ENCODE measurements around the gene IMPDH2.
"Not testable (repeated sequence)": the region's sequence is repeated elsewhere in the genome, so short reads cannot be mapped to it uniquely, and the experiment has no call there.

IMPDH2 gene

DNA sequence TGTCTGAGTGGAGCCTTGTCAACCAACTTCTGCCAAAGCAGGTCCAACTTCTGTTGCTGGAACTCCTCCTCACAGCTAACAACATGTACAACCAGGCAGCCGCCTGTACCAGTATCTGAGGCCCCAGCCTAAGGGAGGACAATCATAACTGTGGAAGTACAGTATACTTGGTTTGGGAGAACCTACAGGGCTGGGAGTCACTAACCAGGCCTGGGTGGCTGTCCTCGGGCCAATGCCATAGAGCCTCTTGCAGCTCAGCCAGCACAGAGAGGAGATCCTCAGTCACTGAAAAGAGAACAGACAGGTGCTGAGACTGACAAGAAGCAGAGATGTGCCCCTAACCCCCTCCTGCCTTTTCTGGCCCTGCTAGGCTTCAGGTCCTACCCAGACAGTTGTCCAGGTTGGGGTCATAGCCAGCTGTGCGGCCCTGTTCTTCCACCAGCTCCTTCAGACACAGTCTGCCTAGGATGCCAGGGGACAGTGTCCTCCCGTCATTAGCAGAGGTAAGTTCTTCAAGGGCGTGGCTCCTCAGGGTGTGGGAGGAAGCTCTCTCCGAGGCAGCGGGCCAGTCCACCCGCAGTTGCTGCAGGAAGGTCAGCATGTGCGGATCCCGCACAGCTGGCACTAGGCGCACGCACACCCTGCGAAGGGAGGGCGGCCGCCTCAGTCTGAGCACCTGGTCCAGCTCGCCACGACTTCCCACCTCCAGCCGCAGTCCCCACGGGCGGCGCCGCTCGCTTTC is 11.8 kb downstream of the IMPDH2 start:
- DNase-seq, result peak in 1 of 2 experiments; percentile 57

DNA sequence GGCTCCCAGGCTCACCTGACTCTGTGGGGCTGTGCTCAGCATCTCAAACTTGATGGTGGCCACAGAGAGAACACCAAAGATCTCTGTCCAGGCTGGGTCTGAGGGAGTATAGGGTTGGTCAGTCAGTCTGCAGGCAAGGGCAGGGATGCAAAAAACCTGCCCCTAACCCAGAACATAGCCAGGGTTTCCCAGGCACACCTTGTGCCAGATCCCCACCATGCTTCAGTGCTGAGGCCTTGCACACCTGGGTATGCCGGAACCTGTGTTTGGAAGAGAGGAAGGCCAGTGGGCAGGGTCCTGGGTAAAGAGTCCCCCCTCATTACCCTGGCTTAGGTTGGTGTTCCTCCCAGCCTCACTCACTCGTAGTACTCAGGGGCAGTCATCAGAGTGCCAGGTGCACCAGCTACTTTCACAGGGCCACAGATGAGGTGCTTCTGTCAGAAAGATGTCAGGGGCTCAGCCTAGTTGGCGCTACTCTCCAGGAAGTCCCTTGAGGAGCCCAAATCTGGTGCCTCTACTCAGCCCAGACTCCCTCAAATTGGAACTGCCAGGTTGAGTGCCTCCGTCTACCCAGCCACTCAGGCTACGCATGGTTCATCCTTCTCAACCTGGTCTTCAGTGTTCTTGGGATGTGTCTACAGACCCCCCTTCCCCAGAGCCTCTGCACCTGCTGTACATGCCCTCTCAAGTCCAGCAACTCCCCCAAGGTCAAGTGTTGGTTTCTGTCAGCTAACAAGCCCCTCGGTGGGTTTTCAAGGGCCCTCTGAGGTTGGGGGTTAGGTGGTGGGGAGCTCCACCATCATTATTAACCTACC is 12.6 kb downstream of the IMPDH2 start:
- DNase-seq, result no peak
- TF ChIP-seq POLR2A (IDR thresholded peaks at IDR 0.05; ENCODE audit: low read length) (no peak), GATA1 (IDR thresholded peaks at IDR 0.05; ENCODE audit: low read depth, low read length) (no peak)

More for the DNA sequence above, 11.8 kb downstream of the IMPDH2 start:
- TF ChIP-seq GATA1 (IDR thresholded peaks at IDR 0.05; ENCODE audit: low read depth, low read length) (no peak), POLR2A (IDR thresholded peaks at IDR 0.05; ENCODE audit: low read length) (no peak)

DNA sequence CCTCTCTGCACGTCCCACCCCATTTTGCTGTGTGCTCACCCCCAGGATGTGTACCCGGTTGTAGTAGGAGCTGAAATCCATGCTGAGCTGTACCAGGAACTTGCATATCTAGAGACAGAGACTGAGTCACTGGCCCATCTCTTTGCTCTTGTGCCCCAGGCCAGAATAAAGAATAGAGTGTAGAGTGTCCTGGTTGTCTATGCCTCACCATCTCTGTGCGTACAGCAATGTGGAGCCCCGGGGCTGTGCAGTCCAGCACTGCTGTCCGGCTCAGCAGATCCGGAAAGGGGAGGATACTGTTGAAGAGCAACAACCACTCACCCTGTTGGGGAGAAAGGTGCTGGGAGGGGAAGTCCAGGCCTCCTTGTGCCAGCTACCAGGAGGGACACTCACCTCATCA is 13.4 kb downstream of the IMPDH2 start:
- no peak for TF ChIP-seq GATA1 (IDR thresholded peaks at IDR 0.05; ENCODE audit: low read depth, low read length)
- TF ChIP-seq POLR2A (IDR thresholded peaks at IDR 0.05; ENCODE audit: low read length), result no peak
- DNase-seq, result no peak

DNA sequence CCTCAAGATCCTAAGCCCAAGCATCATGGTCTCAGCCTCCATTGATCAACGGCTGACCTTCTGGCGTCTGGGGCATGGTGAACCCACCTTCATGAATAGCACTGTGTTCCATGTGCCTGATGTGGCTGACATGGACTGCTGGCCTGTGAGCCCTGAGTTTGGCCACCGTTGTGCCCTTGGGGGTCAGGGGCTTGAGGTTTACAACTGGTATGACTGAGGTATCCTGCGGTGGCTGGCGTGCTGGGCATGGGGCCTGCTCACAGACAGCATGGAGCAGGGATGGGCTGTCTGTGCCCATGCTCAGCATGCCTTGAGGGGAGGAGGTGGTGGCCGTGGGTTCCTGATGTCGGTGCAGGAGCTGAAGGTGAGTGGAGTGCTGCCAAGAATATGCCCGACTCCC is 14.1 kb downstream of the IMPDH2 start:
- TF ChIP-seq GATA1 (IDR thresholded peaks at IDR 0.05; ENCODE audit: low read depth, low read length), result no peak
- no peak for TF ChIP-seq POLR2A (IDR thresholded peaks at IDR 0.05; ENCODE audit: low read length)
- no peak for DNase-seq

DNA sequence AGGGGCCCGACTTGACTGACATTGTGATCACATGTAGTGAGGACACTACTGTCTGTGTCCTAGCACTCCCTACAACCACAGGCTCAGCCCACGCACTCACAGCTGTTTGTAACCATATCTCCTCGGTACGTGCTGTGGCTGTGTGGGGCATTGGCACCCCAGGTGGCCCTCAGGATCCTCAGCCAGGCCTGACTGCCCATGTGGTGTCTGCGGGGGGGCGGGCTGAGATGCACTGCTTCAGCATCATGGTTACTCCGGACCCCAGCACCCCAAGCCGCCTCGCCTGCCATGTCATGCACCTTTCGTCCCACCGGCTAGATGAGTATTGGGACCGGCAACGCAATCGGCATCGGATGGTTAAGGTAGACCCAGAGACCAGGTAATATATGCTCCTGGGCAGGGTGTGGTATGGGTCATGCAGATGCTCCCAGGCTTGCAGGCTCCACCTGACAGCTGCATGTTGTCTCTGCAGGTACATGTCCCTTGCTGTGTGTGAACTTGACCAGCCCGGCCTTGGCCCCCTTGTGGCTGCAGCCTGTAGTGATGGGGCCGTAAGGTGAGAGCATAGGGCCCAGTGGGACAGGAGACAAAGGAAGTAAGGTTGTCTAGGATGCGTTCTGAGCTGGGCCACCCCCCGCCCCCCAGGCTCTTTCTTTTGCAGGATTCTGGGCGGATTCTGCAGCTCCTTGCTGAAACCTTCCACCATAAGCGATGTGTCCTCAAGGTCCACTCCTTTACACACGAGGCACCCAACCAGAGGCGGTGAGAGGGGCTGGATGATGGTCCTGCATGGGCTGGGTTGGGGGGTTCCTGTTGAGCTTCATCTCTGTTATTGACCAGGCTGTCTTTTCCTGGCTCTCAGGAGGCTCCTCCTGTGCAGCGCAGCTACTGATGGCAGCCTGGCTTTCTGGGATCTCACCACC is 15.2 kb downstream of the IMPDH2 start:
- peak; percentile 61 to 71 for DNase-seq
- peak; percentile 14 for TF ChIP-seq POLR2A (IDR thresholded peaks at IDR 0.05; ENCODE audit: low read length)
- TF ChIP-seq GATA1 (IDR thresholded peaks at IDR 0.05; ENCODE audit: low read depth, low read length), result no peak

DNA sequence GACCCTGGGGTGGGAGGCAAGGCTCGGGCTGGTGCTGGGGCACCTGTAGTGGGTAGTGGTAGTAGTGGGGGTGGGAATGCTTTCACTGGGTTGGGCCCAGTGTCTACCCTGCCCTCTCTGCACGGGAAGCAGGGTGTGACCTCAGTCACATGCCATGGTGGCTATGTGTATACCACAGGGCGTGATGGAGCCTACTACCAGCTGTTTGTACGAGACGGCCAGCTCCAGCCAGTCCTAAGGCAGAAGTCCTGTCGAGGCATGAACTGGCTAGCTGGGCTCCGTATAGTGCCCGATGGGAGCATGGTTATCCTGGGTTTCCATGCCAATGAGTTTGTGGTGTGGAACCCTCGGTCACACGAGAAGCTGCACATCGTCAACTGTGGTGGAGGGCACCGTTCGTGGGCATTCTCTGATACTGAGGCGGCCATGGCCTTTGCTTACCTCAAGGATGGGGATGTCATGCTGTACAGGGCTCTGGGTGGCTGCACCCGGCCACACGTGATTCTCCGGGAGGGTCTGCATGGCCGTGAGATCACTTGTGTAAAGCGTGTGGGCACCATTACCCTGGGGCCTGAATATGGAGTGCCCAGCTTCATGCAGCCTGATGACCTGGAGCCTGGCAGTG is 16.0 kb downstream of the IMPDH2 start:
- no peak for TF ChIP-seq GATA1 (IDR thresholded peaks at IDR 0.05; ENCODE audit: low read depth, low read length)
- no peak for TF ChIP-seq POLR2A (IDR thresholded peaks at IDR 0.05; ENCODE audit: low read length)
- no peak for DNase-seq

DNA sequence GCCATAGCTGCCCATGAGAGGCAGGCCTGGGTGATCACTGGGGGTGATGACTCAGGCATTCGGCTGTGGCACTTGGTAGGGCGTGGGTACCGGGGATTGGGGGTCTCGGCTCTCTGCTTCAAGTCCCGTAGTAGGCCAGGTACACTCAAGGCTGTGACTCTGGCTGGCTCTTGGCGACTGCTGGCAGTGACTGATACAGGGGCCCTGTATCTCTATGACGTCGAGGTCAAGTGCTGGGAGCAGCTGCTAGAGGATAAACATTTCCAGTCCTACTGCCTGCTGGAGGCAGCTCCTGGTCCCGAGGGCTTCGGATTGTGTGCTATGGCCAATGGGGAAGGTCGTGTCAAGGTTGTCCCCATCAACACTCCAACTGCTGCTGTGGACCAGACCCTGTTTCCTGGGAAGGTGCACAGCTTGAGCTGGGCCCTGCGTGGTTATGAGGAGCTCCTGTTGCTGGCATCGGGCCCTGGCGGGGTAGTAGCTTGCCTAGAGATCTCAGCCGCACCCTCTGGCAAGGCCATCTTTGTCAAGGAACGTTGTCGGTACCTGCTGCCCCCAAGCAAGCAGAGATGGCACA is 16.7 kb downstream of the IMPDH2 start:
- DNase-seq, result no peak
- no peak for TF ChIP-seq GATA1 (IDR thresholded peaks at IDR 0.05; ENCODE audit: low read depth, low read length)
- no peak for TF ChIP-seq POLR2A (IDR thresholded peaks at IDR 0.05; ENCODE audit: low read length)

DNA sequence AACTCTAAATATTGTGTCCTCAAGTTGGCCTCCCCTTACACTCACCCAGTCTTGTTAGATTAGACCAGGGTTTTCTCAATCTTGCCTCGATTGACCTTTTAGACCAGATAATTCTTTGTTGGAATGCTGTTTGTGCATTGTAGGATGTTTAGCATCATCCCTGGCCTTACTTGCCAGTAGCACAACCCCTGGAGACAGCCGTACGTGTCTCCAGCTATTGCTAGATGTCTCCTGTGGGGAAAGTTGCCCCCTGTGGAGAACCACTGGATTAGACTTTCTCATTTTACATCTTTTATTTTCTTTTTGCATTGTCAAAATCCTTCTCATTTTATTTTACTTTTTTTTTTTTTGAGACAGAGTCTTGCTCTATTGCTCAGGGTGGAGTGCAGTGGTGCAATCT is 19.8 kb downstream of the IMPDH2 start:
- TF ChIP-seq POLR2A (IDR thresholded peaks at IDR 0.05; ENCODE audit: low read length), result no peak
- no peak for TF ChIP-seq GATA1 (IDR thresholded peaks at IDR 0.05; ENCODE audit: low read depth, low read length)
- no peak for DNase-seq

DNA sequence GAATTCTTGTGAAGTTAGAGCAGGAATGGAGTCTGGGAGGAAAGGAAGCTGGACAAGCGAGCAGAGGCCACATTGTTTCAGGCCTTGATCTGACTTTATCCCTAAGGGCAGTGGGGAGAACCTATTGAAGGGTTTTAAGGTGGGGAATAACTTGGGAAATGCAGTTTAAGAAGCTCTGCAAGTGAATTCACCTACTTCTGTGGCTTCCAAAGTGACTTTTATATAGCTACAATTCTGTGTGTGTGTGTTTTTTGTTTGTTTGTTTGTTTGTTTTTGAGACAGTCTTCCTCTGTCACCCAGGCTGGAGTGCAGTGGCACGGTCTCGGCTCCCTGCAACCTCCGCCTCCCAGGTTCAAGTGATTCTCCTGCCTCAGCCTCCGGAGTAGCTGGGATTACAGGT is 20.6 kb downstream of the IMPDH2 start:
- DNase-seq, result not testable (repeated sequence)

DNA sequence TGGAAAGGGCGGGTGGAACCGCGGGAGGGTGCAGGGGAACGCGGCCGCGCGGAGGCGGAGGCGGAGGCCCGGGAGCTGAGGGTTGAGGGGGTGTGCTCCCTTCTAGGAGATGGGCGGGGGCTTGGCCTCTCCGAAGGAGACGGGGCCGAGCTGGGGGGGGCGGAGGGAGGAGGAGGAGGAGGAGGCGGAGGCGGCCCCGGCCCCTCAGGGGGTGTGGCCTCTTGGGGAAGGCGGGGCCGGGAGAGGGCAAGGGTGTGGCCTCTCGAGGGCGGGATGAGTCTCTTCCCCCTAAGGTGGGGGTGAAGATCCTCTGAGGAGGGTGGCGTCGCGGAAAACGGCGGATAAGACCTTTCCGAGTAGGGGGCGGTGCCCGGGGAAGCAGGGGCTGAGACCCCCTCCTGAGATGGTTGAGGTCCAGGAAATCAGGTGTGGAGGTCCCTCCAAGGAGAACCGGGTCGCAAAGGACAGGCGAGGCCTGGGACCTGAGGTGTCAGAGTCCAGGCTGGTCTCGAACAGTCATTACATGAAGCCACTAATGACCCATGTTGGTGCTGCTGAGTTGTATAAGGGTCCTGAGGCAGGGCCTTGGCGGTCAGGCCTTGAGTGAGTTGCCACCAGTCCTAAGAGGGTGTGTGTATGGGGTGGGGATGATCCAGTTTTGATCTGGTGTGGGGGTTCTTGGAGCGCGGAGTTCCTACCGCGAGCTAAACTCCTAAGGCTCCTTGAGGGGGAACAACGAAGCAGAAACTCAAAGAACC is 21.2 kb downstream of the IMPDH2 start:
- no peak for TF ChIP-seq POLR2A (IDR thresholded peaks at IDR 0.05; ENCODE audit: low read length)
- no peak for TF ChIP-seq GATA1 (IDR thresholded peaks at IDR 0.05; ENCODE audit: low read depth, low read length)
- DNase-seq, result peak; percentile 94 to 97

DNA sequence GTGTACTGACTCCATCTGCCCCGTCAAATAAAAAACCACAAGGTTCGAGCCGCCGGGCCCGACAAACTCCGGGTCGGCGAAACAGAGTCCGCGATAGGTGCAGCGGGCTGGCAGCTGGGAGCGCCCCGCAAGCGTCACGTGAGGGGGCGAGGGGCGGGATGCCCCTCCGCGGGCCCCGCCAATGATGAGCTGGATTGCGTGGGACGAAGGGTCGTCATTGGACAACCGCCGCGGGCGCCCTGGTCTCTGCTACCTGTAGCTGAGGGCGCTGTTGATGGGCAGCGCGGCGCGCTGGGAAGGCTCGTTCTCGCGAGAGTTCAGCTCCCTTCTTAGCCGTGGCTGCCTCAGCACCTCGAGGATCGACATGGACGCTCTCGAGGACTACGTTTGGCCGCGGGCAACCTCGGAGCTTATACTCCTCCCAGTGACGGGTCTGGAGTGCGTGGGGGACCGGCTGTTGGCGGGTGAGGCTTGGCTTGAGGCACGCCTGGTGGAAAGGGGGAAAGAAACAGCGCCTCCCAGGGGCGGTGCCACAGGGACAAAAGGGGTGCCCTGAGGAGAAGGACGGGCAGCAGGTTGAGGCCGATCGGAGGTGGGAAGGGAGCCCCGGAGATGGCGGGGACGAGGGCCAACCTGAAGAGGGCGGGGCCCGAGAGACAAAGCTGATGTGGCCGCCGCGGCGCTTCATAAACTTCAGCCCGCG is 22.0 kb downstream of the IMPDH2 start, which contains the start of gene WDR6:
WDR6 (plus strand) TSS at position 324 of the 703 bp plus-strand sequence; CDS start at position 365, 41 bp downstream.
- TF ChIP-seq GATA1 (IDR thresholded peaks at IDR 0.05; ENCODE audit: low read depth, low read length) (no peak), POLR2A (IDR thresholded peaks at IDR 0.05; ENCODE audit: low read length) (peak; percentile 94)
- DNase-seq, result peak; percentile 97 to 98
